ENCODE data around the gene TSPEAR. TPM values are rescaled to one million over a fixed set of nuclear protein-coding genes. Genes with fewer than 3 reads are reported as not detected.

Gene TSPEAR
- total RNA-seq, 2 donors from 2014 or later = 0.85 TPM; not detected in 1

- no peak for DNase-seq (ENCODE audit: low spot score)
- intact Hi-C loops (cut with DNase I) = no loop called here
- H3K36me3 ChIP-seq = no peaks in the 10 kb centered on the region
- H3K4me1 ChIP-seq (replicated peaks) = no peaks in the 10 kb centered on the region
- TF ChIP-seq, protein P1, sequence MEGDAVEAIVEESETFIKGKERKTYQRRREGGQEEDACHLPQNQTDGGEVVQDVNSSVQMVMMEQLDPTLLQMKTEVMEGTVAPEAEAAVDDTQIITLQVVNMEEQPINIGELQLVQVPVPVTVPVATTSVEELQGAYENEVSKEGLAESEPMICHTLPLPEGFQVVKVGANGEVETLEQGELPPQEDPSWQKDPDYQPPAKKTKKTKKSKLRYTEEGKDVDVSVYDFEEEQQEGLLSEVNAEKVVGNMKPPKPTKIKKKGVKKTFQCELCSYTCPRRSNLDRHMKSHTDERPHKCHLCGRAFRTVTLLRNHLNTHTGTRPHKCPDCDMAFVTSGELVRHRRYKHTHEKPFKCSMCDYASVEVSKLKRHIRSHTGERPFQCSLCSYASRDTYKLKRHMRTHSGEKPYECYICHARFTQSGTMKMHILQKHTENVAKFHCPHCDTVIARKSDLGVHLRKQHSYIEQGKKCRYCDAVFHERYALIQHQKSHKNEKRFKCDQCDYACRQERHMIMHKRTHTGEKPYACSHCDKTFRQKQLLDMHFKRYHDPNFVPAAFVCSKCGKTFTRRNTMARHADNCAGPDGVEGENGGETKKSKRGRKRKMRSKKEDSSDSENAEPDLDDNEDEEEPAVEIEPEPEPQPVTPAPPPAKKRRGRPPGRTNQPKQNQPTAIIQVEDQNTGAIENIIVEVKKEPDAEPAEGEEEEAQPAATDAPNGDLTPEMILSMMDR (IDR thresholded peaks at IDR 0.05) = no peak
- TF ChIP-seq POLR2AphosphoS5 (IDR thresholded peaks at IDR 0.05) (no peak), POLR2A (IDR thresholded peaks at IDR 0.05) (no peak)
- no peaks in the 10 kb centered on the region for H3K27me3 ChIP-seq (replicated peaks; ENCODE audit: insufficient read depth)
- H3K9me3 ChIP-seq = no peaks in the 10 kb centered on the region
- 60% methylated on average over 11 of the region's 11 CpGs for WGBS
- H3K4me3 ChIP-seq = no peak overlapping the region
- no peak overlapping the region for H3K27ac ChIP-seq
Observed at GRCh38 chr21:44658913-44659595, 52.3 kb downstream of the TSPEAR start.

DNA sequence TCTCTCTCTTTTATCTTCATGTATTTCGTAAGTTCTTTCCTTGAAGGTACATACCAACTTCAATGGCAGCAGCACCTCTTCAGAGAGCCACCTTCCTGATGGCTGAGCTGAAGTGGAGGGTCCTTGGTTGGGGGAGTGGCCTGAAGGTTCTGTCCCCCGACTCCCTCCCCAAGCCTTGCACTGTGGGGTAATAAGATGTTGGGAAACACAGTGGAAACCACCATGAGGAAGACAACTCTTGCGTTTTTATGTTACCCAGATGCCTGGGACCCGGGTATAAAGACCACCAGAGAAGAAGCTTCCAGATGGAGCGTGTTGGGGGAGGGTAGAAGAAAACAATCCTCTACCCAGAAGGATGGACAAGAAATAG lies 52.8 kb downstream of the TSPEAR start:
- no peaks in the 10 kb centered on the region for H3K27me3 ChIP-seq (replicated peaks; ENCODE audit: insufficient read depth)
- DNase-seq (ENCODE audit: low spot score) = no peak
- H3K27ac ChIP-seq = no peak overlapping the region
- H3K36me3 ChIP-seq = no peaks in the 10 kb centered on the region
- H3K9me3 ChIP-seq = no peaks in the 10 kb centered on the region
- H3K4me1 ChIP-seq (replicated peaks) = no peaks in the 10 kb centered on the region
- 81% methylated on average over 5 of the region's 5 CpGs for WGBS
- intact Hi-C loops (cut with DNase I) = no loop called here
- TF ChIP-seq, protein P1 (IDR thresholded peaks at IDR 0.05) = no peak
- no peak for TF ChIP-seq POLR2A (IDR thresholded peaks at IDR 0.05)
- TF ChIP-seq POLR2AphosphoS5 (IDR thresholded peaks at IDR 0.05) = no peak
- H3K4me3 ChIP-seq = no peak overlapping the region

DNA sequence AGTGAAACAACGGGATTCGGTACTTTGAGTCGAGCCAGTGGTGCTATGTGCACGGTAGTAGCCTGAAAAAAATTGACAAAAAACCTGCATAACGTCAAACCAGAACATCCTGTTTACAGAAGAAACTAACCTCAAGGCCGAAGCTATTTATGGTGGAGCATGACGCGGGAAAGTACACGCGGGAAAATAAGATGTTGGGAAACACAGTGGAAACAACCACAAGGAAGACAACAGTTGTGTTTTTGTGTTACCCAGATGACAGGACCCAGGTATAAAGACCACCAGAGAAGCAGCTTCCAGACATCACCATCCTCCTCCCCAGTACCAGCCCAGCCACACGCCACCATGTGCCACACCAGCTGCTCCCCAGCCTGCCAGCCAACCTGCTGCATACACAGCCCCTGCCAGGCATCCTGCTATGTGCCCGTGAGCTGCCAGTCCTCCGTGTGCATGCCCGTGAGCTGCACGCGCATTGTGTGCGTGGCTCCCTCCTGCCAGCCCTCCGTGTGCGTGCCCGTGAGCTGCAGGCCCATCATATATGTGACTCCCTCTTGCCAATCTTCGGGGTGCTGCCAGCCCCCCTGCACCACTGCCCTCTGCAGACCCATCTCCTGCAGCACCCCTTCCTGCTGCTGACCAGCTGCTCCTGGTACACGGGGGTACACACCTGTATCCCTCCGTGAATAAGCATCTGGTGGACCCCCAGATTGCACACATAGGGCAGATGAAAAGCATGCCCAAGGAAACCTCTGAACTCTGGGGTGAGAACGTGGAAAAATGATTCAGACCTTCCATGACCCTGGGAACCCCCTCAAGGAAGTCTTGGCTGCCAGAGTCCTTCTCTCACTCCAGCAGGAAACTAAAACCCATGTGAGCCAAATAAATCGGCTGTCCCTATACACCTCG lies 53.5 kb downstream of the TSPEAR start, which contains the start of gene KRTAP12-3:
TSS of gene KRTAP12-3 (plus strand) at position 298 of the 906 bp plus-strand sequence. CDS start at position 346, 48 bp downstream.
- H3K27me3 ChIP-seq (replicated peaks; ENCODE audit: insufficient read depth) = no peaks in the 10 kb centered on the region
- H3K36me3 ChIP-seq = no peaks in the 10 kb centered on the region
- TF ChIP-seq, protein P1 (IDR thresholded peaks at IDR 0.05) = no peak
- TF ChIP-seq POLR2AphosphoS5 (IDR thresholded peaks at IDR 0.05) = peak; percentile 15
- no peaks in the 10 kb centered on the region for H3K9me3 ChIP-seq
- no peak within 1 kb of the TSS for H3K27ac ChIP-seq
- WGBS = 74% methylated on average over 26 of the region's 26 CpGs
- H3K4me1 ChIP-seq (replicated peaks) = no peaks in the 10 kb centered on the region
- DNase-seq (ENCODE audit: low spot score) = no peak
- intact Hi-C loops (cut with DNase I) = no loop called here
- no peak within 1 kb of the TSS for H3K4me3 ChIP-seq

DNA sequence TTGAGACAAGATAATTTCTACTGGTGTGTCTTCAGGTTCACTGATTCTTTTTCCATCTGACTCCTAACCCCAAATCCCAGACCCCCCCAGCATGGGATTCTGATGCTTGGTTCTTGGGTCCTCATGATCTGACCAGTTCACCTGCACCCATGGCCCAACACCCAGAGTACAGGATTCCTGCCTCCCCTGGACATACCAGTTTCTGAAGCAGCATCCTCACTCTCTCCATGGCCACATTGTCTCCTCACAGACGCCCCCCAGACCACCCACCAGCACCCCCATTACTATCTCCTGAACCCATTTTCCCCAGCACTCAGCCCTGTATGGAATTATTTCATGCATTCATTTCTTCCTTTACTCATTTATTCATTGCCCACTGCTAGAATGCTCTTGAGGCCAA lies 54.5 kb downstream of the TSPEAR start:
- WGBS = 23% methylated on average over 1 of the region's 1 CpG
- no peak for TF ChIP-seq POLR2A (IDR thresholded peaks at IDR 0.05)
- TF ChIP-seq, protein P1 (IDR thresholded peaks at IDR 0.05) = no peak
- no peak for TF ChIP-seq POLR2AphosphoS5 (IDR thresholded peaks at IDR 0.05)
- no peak overlapping the region for H3K27ac ChIP-seq
- H3K27me3 ChIP-seq (replicated peaks; ENCODE audit: insufficient read depth) = no peaks in the 10 kb centered on the region
- H3K36me3 ChIP-seq = no peaks in the 10 kb centered on the region
- H3K9me3 ChIP-seq = no peaks in the 10 kb centered on the region
- no peak overlapping the region for H3K4me3 ChIP-seq
- intact Hi-C loops (cut with DNase I) = no loop called here
- no peak for DNase-seq (ENCODE audit: low spot score)
- H3K4me1 ChIP-seq (replicated peaks) = no peaks in the 10 kb centered on the region

All from prostate gland (tissue), 2 donors.